Mucosa of descending colon (tissue), 3 donors: ENCODE data around the gene CD151. TPM values are rescaled to one million over a fixed set of nuclear protein-coding genes. Genes with fewer than 3 reads are reported as not detected.

ENCODE experiments used
- ATAC-seq: fragments of 200-7000 bp; cut with Tn5 transposase; one replicate; pipeline ENCODE4 v1.9.1; 2020; ENCODE audit warnings: mild to moderate bottlenecking, moderate library complexity
- DNase-seq, 3 donors: peaks; one replicate each; pipeline ENCODE4 v3.0.0-alpha.2; 2020
- H3K36me3 ChIP-seq: fragments of 200-600 bp; one replicate; pipeline ENCODE4 v1.8.0; 2021; ENCODE audit warnings: low read depth, mild to moderate bottlenecking
- H3K4me1 ChIP-seq: fragments of 200-600 bp; one replicate; pipeline ENCODE4 v1.8.0; 2021; ENCODE audit warnings: low read depth, mild to moderate bottlenecking
- H3K4me3 ChIP-seq: fragments of 200-600 bp; one replicate; pipeline ENCODE4 v1.8.0; 2021; ENCODE audit warnings: mild to moderate bottlenecking
- H3K9me3 ChIP-seq: fragments of 200-600 bp; one replicate; pipeline ENCODE4 v1.8.0; 2021; ENCODE audit warnings: mild to moderate bottlenecking
- intact Hi-C, 2 donors: fragments of 100-400 bp; cut with DNase I in 1 of 2; cut with micrococcal nuclease in 1 of 2; formaldehyde crosslinking; loops; one replicate each; pipeline versions ENCODE4 v1.11.0 to v1.11.1; 2022; cut with DNase I, micrococcal nuclease
- total RNA-seq, 3 donors: library from RNA; stranded (reverse); fragmentation: NEBNext Ultra II Directional in 2 of 3; extraction: Animal tissue kit (Norgen Biotek cat#: 25700) in 2 of 3; gene quantifications; one replicate each; pipeline versions ENCODE4 v1.2.1 to v1.2.4, GENCODE V29; 2021 to 2023
- TF ChIP-seq, protein P1 (sequence below): fragments of 200-600 bp; IDR thresholded peaks from one replicate; pipeline ENCODE4 v1.8.0; 2022; ENCODE audit warnings: antibody characterized with exemption, mild to moderate bottlenecking
- donor health status: DM: no; HTN: no; CAD: no; lungs with moderate emphysema.
- donor health status: DM: no; HTN: no; CAD: no.
- donor health status: DM: no; HTN: yes; CAD: no.

The CD151 gene
- total RNA-seq, 3 donors from 2014 or later: 364 to 415 (median 378) TPM

DNA sequence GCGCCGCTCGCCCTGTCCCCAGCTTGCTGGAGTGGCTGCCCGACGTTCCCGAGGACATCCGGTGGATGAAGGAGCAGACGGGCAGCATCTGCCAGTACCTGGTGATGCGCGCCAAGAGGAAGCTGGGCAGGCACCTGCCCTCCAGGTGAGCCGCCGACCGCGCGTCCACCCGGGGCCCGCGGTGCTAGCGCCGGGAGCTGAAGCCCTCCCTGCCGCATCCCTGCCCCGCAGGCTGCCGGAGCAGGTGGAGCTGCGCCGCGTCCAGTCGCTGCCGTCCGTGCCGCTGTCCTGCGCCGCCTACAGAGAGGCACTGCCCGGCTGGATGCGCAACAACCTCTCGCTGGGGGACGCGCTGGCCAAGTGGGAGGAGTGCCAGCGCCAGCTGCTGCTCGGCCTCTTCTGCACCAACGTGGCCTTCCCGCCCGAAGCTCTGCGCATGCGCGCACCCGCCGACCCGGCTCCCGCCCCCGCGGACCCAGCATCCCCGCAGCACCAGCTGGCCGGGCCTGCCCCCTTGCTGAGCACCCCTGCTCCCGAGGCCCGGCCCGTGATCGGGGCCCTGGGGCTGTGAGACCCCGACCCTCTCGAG is 8.4 kb upstream of the CD151 start:
- no peaks in the 10 kb centered on the region for H3K36me3 ChIP-seq
- H3K4me3 ChIP-seq: no peak overlapping the region
- intact Hi-C loops: no loop called here
- H3K9me3 ChIP-seq: no peaks in the 10 kb centered on the region
- H3K4me1 ChIP-seq: peaks cover 64% of the 10 kb centered on the region
- TF ChIP-seq, protein P1, sequence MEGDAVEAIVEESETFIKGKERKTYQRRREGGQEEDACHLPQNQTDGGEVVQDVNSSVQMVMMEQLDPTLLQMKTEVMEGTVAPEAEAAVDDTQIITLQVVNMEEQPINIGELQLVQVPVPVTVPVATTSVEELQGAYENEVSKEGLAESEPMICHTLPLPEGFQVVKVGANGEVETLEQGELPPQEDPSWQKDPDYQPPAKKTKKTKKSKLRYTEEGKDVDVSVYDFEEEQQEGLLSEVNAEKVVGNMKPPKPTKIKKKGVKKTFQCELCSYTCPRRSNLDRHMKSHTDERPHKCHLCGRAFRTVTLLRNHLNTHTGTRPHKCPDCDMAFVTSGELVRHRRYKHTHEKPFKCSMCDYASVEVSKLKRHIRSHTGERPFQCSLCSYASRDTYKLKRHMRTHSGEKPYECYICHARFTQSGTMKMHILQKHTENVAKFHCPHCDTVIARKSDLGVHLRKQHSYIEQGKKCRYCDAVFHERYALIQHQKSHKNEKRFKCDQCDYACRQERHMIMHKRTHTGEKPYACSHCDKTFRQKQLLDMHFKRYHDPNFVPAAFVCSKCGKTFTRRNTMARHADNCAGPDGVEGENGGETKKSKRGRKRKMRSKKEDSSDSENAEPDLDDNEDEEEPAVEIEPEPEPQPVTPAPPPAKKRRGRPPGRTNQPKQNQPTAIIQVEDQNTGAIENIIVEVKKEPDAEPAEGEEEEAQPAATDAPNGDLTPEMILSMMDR: no peak
- peak; percentile 12 for ATAC-seq
- peak; percentile 66 to 83 (median 82) for DNase-seq

- H3K4me1 ChIP-seq: peaks cover 68% of the 10 kb centered on the region
- no peak overlapping the region for H3K4me3 ChIP-seq
- H3K36me3 ChIP-seq: no peaks in the 10 kb centered on the region
- DNase-seq: no peak
- no peaks in the 10 kb centered on the region for H3K9me3 ChIP-seq
- TF ChIP-seq, protein P1: no peak
- no peak for ATAC-seq
- intact Hi-C loops: no loop called here
Observed at GRCh38 chr11:824942-825341, 7.8 kb upstream of the CD151 start.

- H3K36me3 ChIP-seq: no peaks in the 10 kb centered on the region
- H3K4me3 ChIP-seq: no peak overlapping the region
- H3K4me1 ChIP-seq: peaks cover 68% of the 10 kb centered on the region
- H3K9me3 ChIP-seq: no peaks in the 10 kb centered on the region
- TF ChIP-seq, protein P1: no peak
- intact Hi-C loops: no loop called here
- ATAC-seq (peak; percentile 26), DNase-seq (peak; percentile 71 to 80 (median 79))
Observed at GRCh38 chr11:825366-826226, 7.2 kb upstream of the CD151 start.

- no peaks in the 10 kb centered on the region for H3K9me3 ChIP-seq
- no peak overlapping the region for H3K4me3 ChIP-seq
- H3K36me3 ChIP-seq: no peaks in the 10 kb centered on the region
- TF ChIP-seq, protein P1: no peak
- H3K4me1 ChIP-seq: peaks cover 68% of the 10 kb centered on the region
- DNase-seq (no peak), ATAC-seq (no peak)
- intact Hi-C loops: no loop called here
Observed at GRCh38 chr11:826227-826621, 6.5 kb upstream of the CD151 start.

DNA sequence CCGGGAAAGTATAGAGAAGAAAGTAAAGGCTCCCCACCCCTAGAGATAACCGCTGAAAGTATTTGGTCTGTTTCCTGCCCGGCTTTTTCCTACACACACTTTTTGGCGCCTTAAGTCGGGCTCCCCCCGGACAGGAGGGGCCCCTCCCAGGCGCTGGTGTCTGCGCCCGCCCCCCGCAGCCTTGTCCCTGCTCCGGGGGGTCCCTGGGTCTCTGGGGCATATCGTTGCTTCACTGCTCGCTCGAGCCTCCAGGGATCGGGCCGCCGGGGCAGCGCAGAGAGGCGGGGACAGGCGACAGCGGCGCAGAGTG is 6.0 kb upstream of the CD151 start:
- Histone ChIP-seq H3K4me3 (peak overlapping the region; percentile 21), H3K9me3 (no peaks in the 10 kb centered on the region), H3K4me1 (peaks cover 66% of the 10 kb centered on the region), H3K36me3 (no peaks in the 10 kb centered on the region)
- TF ChIP-seq, protein P1: no peak
- ATAC-seq (no peak), DNase-seq (peak in 1 of 3 donors; percentile 76)
- intact Hi-C loops: no loop called here
